ENCODE data around the gene ATP5PO. TPM values are rescaled to one million over a fixed set of nuclear protein-coding genes. Genes with fewer than 3 reads are reported as not detected.

The ATP5PO gene
- total RNA-seq, 1 experiment from 2014 or later: 254 TPM

DNA sequence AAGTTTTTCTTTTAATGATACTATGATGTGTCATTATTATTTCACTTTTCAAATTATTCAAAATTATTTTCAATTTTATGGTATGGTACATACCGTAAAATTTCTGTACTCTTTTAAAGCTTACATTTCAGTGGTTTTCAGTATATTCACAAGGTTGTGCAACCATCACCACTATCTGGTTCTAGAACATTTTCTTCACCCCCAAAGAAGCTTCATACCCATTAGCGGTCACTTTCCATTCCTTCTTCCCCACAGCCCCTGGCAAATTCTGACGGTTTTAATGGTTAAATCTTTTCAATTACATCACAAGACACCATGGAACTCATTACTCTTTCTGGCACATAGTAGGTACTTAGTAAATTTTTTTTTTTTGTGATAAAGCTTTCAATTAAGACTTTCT is 22.8 kb upstream of the ATP5PO start:
- DNase-seq (ENCODE audit: low spot score): no peak
- Histone ChIP-seq H3K4me3 (ENCODE audit: low read depth, low read length, poor library complexity, severe bottlenecking) (no peak overlapping the region), H3K27ac (ENCODE audit: low read depth, low read length, poor library complexity, severe bottlenecking) (no peak overlapping the region), H3K27me3 (replicated peaks; ENCODE audit: insufficient read depth, low read depth, low read length, poor library complexity) (no peaks in the 10 kb centered on the region), H3K4me1 (ENCODE audit: insufficient read depth, low read length, poor library complexity, severe bottlenecking) (peaks cover 3% of the 10 kb centered on the region), H3K36me3 (ENCODE audit: insufficient read depth, low read length, poor library complexity, severe bottlenecking) (no peaks in the 10 kb centered on the region), H3K9me3 (ENCODE audit: low read depth, low read length, poor library complexity, severe bottlenecking) (no peaks in the 10 kb centered on the region)
- CTCF ChIA-PET: no interaction called here
- TF ChIP-seq, protein P1, sequence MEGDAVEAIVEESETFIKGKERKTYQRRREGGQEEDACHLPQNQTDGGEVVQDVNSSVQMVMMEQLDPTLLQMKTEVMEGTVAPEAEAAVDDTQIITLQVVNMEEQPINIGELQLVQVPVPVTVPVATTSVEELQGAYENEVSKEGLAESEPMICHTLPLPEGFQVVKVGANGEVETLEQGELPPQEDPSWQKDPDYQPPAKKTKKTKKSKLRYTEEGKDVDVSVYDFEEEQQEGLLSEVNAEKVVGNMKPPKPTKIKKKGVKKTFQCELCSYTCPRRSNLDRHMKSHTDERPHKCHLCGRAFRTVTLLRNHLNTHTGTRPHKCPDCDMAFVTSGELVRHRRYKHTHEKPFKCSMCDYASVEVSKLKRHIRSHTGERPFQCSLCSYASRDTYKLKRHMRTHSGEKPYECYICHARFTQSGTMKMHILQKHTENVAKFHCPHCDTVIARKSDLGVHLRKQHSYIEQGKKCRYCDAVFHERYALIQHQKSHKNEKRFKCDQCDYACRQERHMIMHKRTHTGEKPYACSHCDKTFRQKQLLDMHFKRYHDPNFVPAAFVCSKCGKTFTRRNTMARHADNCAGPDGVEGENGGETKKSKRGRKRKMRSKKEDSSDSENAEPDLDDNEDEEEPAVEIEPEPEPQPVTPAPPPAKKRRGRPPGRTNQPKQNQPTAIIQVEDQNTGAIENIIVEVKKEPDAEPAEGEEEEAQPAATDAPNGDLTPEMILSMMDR (conservative IDR thresholded peaks at IDR 0.05; ENCODE audit: low read depth, low read length): no peak
- TF ChIP-seq EZH2 (IDR thresholded peaks at IDR 0.05; ENCODE audit: borderline replicate concordance, low read depth, low read length, poor library complexity, severe bottlenecking): no peak
- BruUV-seq (replicated peaks): no TSS peak
- POLR2A ChIA-PET (ENCODE audit: low non-redundant PET): no interaction called here
- intact Hi-C loops (cut with micrococcal nuclease; ENCODE audit: unreplicated experiment): no loop called here

DNA sequence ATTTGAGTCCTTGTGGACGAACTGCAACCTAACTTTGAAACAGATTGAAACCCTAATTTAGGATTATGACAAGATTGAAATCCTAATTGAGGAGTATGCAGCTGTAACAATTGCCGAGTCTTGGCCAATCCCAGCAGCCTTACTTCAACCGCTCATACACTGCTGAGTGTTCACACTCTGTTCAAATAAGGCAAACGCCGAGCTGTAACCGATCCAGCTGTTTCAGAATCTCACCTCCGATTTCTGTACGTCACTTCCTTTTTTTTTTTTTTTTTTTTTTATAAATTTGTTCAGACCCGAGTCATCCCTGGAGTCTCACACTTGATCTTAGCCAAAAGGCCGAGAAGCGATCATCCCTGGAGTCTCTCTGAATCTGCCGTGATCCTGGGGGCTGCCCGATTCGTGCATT is 22.3 kb upstream of the ATP5PO start:
- Histone ChIP-seq H3K4me1 (ENCODE audit: insufficient read depth, low read length, poor library complexity, severe bottlenecking) (peaks cover 3% of the 10 kb centered on the region), H3K36me3 (ENCODE audit: insufficient read depth, low read length, poor library complexity, severe bottlenecking) (no peaks in the 10 kb centered on the region), H3K9me3 (ENCODE audit: low read depth, low read length, poor library complexity, severe bottlenecking) (no peaks in the 10 kb centered on the region), H3K4me3 (ENCODE audit: low read depth, low read length, poor library complexity, severe bottlenecking) (no peak overlapping the region), H3K27ac (ENCODE audit: low read depth, low read length, poor library complexity, severe bottlenecking) (no peak overlapping the region), H3K27me3 (replicated peaks; ENCODE audit: insufficient read depth, low read depth, low read length, poor library complexity) (no peaks in the 10 kb centered on the region)
- no peak for DNase-seq (ENCODE audit: low spot score)
- intact Hi-C loops (cut with micrococcal nuclease; ENCODE audit: unreplicated experiment): no loop called here
- TF ChIP-seq, protein P1 (conservative IDR thresholded peaks at IDR 0.05; ENCODE audit: low read depth, low read length): no peak
- no peak for TF ChIP-seq EZH2 (IDR thresholded peaks at IDR 0.05; ENCODE audit: borderline replicate concordance, low read depth, low read length, poor library complexity, severe bottlenecking)
- ChIA-PET CTCF (no interaction called here), POLR2A (ENCODE audit: low non-redundant PET) (no interaction called here)
- no TSS peak for BruUV-seq (replicated peaks)

DNA sequence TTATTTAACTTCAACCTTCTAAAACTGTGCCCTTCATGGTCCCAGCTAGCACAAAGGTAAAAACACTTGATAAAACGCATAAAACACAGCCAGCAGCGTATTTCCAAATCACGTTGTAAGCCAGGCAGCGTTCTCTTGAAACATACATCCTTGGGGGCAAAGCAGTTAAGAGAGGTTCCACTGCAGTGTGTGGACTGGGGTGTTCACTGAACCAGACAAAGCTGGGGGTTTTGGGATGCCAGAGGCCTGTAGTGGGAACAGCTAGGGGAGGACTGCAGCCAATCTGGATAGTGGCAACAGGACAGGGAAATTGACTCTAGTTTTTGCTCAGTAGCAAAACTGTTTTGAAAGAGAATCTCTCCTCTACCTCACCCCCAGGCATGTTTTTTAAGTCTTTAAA is 21.5 kb upstream of the ATP5PO start:
- intact Hi-C loops (cut with micrococcal nuclease; ENCODE audit: unreplicated experiment): no loop called here
- Histone ChIP-seq H3K9me3 (ENCODE audit: low read depth, low read length, poor library complexity, severe bottlenecking) (no peaks in the 10 kb centered on the region), H3K27me3 (replicated peaks; ENCODE audit: insufficient read depth, low read depth, low read length, poor library complexity) (no peaks in the 10 kb centered on the region), H3K4me3 (ENCODE audit: low read depth, low read length, poor library complexity, severe bottlenecking) (no peak overlapping the region), H3K4me1 (ENCODE audit: insufficient read depth, low read length, poor library complexity, severe bottlenecking) (peaks cover 3% of the 10 kb centered on the region), H3K27ac (ENCODE audit: low read depth, low read length, poor library complexity, severe bottlenecking) (no peak overlapping the region), H3K36me3 (ENCODE audit: insufficient read depth, low read length, poor library complexity, severe bottlenecking) (no peaks in the 10 kb centered on the region)
- BruUV-seq (replicated peaks): no TSS peak
- TF ChIP-seq, protein P1 (conservative IDR thresholded peaks at IDR 0.05; ENCODE audit: low read depth, low read length): no peak
- TF ChIP-seq EZH2 (IDR thresholded peaks at IDR 0.05; ENCODE audit: borderline replicate concordance, low read depth, low read length, poor library complexity, severe bottlenecking): no peak
- ChIA-PET CTCF (no interaction called here), POLR2A (ENCODE audit: low non-redundant PET) (no interaction called here)
- no peak for DNase-seq (ENCODE audit: low spot score)

Measured in A673 (cell line).